Retina (tissue), 1 donor: ENCODE measurements around the gene SPEF2.
A peak's percentile ranks its signal among the peaks of the same experiment; 100 is the strongest.

Source experiments
- DNase-seq: peaks from one replicate; pipeline ENCODE4 v3.0.0-alpha.2; 2016

The SPEF2 gene

DNA sequence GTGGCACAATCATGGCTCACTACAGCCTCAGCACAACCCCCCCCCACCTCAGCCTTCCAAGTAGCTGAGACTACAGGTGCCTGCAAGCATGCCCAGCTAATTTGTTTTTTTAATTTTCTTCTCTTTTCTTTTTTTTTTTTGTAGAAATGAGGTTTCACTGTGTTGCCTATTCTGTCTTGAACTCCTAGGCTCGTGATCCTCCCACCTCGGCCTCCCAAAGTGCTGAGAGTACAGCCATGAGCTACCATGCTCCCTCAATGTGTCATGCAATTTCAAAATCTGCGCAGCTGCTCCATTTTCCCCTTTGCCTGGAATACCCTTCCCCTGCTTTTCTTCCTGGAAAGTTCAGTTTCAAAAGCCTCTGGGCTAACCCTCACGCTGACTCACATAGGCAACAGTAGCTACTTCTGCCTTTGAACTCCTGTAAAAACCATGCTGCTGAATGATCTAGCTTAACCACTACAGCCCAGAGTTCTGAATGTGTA lies 168.0 kb downstream of the SPEF2 start:
- no peak for DNase-seq

DNA sequence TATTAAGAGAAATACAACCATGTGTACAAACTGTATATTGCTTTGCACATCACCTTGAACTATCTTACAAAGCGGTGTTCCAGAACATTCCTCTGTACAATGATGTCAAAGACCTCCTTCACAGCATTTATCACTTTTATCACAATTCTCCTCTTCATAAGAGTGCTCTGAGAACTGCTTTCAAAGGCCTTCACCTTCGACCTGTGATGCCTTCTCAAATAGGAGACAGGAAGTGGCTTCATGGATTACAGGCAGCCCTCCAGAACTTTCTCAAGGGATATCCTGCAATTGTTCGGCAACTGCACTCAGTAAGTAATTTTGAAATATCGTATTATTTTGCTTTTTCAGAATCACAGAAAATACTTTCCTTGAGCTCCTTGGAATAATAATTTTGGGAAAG lies 171.1 kb downstream of the SPEF2 start:
- DNase-seq, result no peak

DNA sequence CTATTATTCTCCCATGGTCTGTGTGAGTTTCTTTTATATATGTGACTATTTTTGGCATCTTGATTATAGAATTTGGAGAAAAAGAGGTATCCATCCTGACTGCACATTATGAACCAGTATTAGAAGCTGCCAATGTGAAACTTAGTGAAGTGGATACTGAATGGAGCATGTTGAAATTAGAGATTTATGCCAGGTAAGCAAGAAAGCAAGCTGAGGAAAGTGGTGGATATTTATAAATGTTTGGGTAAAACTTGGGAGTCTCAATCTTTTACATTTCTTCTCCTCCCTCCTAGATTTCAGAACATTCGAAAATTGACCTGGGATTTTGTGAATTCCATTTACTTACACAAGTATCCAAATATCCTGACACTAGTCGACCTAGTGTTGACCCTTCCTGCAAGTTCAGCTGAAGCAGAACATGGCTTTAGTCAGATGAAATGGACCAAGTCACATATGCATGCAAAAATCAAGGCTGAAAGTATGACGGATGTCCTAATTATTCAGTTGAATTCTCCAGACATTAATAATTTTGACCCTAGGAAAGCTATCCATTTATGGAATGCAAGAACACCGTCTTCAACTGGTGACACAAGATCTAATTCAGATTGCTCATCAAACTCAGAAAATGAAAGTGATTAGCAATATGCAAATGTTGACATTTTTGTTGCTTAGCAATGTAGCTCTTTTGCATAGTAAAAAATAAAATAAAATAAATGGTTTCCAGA lies 172.2 kb downstream of the SPEF2 start:
- no peak for DNase-seq

DNA sequence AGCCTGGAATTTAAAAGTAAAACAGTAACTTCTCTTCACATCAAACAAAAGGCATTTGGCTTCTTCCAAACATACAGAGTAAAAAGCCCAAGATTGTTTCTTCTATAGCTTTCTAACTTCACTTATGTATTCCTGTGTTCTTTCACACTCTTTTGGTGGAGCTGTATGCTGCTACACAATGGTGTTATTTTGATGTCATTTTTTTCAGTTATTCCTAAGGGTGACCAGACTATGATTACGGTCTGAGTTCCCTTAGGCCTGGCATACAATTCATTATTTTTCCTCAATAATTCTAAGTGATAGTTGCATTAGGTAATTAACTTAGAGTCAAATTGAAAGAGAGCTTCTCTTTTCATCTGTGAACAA lies 172.8 kb downstream of the SPEF2 start:
- no peak for DNase-seq

- no peak for DNase-seq
Measured at GRCh38 chr5:35794328-35794619, 176.6 kb downstream of the SPEF2 start.

- DNase-seq, result no peak
Measured at GRCh38 chr5:35794684-35795375, 177.2 kb downstream of the SPEF2 start.

DNA sequence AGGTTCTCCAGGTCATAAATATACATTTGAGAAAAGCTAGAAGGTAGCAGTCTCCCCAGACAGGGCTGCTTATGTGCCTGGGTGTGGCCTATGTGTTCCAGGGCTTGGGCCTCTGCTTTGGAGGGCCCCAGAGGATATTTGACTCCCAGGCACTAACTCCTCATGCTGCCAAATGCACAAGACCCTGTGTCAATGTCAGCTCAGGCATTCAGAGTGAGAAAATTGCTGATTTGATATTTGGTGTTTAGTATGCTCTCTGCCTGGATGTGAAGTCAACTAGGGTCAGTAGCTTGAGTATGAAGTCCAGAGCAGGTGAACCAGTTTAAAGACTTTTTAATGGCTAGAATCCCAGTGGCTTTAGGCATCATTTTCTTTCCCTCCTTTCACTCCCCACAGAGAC lies 181.5 kb downstream of the SPEF2 start:
- DNase-seq, result no peak

DNA sequence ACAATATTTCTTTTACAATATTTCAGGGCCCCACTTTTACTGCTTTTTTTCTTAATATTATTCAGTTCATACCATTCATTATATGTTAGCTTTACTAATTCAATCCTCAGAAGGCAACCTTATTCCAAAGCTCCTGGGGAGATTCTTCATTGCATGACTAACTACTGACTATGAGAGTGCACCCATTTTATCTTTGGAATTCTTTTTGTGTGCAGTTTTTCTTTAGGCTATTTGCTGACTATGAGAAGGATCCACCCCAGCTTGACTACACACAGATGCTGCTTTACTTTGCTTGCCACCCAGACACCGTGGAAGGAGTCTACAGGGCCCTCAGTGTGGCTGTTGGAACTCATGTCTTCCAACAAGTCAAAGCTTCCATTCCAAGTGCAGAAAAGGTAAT lies 182.1 kb downstream of the SPEF2 start:
- no peak for DNase-seq

GRCh38 chr5:35803191-35803651 lies 185.6 kb downstream of the SPEF2 start:
- peak; percentile 78 for DNase-seq

- DNase-seq, result no peak
Measured at GRCh38 chr5:35804201-35804653, 186.6 kb downstream of the SPEF2 start.

DNA sequence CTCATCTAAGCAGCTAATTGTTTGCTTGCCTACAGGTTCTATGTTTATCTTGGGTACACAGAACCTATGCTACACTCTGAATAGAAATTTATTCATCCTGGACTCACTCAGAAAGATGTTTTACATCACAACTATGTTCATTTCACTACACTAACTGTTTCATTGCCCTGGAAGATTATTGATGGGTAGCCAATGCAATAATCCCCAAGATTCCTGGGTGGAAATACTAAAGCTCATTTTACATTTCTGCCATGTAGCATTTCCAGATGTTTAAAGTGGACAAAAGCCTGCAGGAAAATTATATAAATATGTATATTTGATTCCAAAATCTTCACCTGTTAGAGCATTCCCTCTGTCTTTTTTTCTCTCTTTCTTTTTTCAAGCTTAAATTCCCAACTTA lies 187.2 kb downstream of the SPEF2 start:
- no peak for DNase-seq

GRCh38 chr5:35810601-35811000 lies 192.9 kb downstream of the SPEF2 start:
- DNase-seq, result no peak

- DNase-seq, result no peak
Measured at GRCh38 chr5:35811108-35811741, 193.6 kb downstream of the SPEF2 start.

DNA sequence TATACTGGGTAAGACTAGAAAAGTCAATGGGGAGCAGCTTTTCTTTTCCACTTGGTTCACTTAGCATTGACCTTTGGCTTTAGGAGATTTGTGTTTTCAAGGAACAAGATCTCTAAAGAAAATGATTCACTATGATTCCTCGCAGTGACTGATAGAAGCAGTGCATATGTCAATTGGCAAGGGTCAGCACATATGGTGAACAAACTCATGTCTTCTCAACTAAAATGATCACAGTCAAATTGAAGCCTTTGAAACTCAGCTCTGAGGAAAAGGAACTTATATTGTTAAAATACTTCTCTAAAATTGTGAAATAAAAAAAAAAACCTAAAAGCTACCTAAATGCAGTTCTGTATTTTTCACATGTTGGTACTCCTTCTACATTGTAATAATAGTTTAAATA lies 195.9 kb downstream of the SPEF2 start:
- no peak for DNase-seq

GRCh38 chr5:35815089-35815936 lies 197.7 kb downstream of the SPEF2 start:
- DNase-seq, result no peak

DNA sequence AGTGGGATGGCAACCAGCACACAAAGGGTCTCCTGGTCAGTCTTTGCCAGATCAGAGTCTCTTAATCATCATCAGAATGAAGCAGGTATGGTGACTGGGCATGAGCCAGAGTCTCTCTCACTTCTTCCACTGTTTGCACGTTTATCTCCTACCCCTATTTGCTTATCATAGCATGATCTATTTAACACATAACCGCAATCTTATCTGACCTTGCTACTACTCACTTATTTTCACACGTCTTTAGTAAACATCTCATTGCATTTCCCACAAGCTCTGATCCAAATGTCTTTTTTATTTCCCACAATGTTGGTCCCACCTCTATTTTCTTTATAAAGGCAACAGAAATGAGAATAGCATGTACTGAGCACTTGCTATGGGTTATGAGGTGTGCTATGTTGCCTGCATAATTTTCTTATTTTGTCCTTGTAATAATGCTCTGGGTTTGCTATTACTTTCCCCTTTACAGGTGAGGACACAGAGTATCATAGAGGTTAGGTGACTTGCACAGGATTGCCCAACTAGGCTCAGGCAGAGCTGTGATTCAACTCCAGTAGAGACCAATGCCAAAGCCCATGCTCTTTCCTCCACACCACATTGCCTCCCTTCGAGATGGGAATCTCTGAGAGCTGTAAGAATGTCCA lies 199.3 kb downstream of the SPEF2 start:
- DNase-seq, result no peak

GRCh38 chr5:35819026-35819425 lies 201.4 kb downstream of the SPEF2 start:
- no peak for DNase-seq

DNA sequence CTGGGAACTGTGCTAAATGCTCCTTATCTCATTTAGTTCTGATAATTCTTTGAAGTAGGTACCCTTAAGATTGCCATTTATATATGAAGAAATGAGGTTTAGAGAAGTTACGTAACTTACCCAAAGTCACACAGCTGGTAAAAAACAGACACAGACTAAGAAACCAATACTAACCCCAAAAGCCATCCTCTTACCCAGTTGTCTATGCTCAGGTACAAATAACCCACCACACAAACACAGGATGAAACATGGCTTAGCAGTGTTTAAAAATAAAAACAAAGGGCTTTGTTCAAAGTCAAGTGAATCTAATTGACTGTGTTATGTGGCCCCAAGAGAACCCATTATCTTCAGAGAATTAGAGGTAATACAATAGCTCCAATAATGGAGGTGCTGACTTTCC lies 202.0 kb downstream of the SPEF2 start:
- no peak for DNase-seq

- no peak for DNase-seq
Measured at GRCh38 chr5:35820735-35821134, 203.1 kb downstream of the SPEF2 start.

GRCh38 chr5:35821513-35821912 lies 203.8 kb downstream of the SPEF2 start:
- DNase-seq, result no peak

- DNase-seq, result no peak
Measured at GRCh38 chr5:35822511-35822910, 204.8 kb downstream of the SPEF2 start.

DNA sequence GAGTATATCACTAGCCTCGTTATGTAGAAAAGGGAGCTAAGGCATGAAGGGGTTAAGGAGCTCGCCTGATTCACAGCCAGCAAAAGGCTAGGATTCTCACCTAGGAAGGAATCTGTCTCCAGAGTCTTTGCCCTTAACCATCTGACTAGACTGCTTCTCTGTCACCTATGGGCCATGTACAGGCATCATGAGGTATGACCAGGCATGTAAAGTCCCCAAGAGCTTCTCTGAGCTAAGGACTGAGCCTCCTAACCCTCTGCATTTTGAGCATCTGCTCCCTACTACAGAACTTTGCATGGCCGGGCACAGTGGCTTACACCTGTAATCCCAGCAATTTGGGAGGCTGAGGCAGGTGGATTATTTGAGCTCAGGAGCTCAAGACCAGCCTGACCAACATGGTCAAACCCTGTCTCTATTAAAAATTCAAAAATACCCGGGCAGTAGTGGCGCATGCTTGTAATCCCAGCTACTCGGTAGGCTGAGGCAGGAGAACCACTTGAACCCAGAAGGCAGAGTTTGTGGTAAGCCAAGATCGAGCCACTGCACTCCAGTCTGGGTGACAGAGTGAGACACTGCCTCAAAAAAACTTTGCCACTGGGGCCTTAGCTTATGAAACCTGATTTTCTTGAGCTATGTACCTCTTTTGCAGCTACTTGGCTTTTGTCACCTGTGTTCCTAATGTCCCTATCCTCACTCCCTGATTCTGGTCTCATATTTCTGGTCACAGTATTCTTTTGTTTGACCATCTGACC lies 205.9 kb downstream of the SPEF2 start:
- no peak for DNase-seq
